ENCODE data around the gene ALPG.
"Not testable (repeated sequence)": the region's sequence is repeated elsewhere in the genome, so short reads cannot be mapped to it uniquely, and the experiment has no call there.

The ALPG gene

DNA sequence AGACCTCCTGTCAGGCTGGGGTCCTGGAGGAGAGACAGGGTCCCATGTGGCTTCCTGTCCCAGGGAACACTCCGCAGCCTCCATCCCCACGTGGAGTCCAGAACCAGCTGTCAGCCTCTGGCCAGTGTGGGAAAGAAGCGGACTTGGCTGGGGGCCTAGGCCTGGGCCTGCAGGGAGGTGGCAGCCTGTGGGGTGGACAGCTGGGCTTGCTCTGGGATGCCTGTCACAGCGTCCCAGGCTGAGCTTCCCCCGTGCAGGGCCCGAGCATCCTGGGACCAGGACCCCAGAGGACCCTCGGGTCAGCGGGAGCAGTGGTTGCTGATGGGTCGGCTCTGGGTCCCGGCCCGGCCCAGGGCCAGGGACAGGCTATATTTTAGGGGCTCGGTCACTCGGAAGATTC, 35.8 kb downstream of the ALPG start:
- DNase-seq: not testable (repeated sequence)

DNA sequence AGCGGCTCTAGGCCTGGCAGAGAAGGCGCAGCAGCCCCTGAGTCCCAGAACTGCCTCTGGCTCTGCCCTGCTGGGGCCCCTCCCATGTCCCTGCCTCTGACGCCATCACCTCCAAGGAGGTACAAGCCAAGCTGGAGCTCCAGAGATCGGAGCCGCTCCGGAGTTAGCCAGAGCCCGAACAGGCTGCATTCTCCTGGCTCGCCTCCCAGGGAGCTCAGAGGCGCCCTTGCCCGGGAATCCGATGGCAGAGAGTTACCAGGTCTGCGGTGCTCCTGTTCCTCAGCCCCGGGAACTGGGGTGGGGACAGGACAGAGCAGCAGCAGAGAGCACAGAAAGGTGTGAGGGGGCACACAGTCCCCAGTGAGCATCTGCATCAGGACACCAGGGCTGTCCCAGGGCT, 36.4 kb downstream of the ALPG start:
- DNase-seq: not testable (repeated sequence)

DNA sequence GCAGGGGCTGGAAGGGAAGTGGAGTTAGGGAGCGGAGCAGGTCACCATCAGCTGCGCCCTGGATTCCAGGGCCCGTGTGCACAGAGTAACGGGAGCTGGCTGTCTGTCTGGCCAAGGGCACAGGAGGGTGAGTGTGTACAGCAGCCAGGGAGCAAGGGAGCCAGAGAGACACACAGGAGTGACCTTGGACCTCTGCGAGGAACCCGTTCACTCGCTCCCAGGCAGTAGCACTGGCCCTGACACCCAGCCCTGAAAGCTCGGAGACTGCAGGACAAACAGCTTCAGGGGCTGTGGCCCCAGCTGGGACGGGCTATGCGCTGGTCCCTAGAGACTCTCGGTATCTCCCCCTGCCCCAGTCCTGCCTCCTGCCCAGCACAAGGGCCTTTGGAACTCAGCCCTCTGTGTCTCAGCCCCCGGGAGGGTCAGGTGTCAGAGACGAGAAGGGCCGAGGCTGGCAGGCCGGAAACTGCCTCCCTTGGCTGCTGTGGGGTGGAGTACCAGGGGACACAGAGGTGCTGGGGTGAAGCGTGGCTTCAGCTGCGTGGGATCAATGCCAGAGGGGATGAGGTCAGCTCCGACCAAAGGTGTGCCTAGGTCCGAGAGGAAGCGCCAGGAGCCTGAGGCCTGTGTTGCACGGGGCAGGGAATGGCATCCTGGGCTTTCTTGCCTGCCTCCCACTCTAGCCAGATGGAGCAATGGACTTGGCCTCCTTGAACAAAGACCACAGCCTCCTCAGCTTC, 37.2 kb downstream of the ALPG start:
- not testable (repeated sequence) for DNase-seq

DNA sequence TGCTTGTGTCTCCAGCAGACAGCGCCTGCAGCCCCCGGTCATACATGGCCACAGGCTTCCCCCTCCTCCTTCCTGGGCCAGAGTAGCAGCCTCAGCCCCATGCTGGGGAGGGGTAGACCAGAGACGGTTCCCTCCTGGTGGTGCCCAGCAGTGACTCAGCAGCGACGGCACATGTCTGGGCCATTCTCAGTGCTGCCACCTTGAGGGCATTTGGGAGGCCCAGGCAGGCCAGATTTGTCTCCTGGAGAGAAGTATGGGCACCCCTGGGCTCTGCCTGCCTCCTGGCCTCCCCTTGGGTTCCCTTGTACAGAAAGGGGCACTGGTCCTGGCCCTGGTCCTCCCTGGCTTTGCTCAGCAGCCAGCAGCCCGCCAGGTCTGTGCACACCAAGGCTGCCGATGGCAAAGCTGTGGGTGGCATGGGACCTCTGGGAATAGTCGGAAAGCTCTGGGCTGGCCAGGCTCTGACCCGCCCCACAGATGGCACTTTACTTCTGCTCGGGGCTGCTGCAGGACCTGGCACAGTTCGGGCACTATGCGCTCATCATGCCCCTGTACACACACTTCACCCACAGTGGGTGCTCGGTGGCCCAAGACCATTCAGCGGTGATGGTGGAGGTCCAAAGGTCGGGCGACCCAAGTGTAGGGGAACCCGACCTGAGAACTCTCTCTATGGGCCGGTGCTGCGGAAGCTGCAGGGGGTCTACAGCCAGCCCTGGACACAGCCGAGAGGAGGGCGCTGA, 37.9 kb downstream of the ALPG start:
- DNase-seq: peak; percentile 68

- not testable (repeated sequence) for DNase-seq
These were observed 38.7 kb downstream of the ALPG start for GRCh38 chr2:232445149-232445885.

DNA sequence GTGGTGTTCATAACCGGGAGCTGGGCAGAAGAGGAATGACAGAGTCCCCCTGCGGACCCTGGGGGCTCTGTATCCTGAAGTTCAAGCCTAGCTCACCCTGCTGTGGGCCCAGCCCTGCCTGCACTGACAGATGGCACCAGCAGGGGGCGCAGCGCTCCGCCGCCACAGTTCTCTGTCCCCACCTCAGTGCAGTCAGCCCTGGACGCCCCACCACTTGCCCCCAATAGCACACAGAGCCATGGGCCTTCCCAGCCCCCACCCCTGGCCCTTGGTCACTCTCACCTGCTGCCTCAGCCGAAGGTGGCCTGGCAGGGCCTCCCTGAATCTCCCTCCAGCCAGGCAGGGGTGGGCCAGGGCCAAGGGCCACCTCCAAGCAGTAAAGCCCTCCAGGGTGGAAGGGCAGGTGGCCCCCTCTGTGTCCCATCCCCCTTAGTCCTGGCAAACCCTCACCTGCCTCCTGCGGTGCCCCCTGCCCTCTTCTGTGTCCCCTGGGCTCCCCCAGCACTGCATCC, 39.7 kb downstream of the ALPG start:
- peak; percentile 11 for DNase-seq

- no peak for DNase-seq
These were observed 40.5 kb downstream of the ALPG start for GRCh38 chr2:232447091-232447620.

DNA sequence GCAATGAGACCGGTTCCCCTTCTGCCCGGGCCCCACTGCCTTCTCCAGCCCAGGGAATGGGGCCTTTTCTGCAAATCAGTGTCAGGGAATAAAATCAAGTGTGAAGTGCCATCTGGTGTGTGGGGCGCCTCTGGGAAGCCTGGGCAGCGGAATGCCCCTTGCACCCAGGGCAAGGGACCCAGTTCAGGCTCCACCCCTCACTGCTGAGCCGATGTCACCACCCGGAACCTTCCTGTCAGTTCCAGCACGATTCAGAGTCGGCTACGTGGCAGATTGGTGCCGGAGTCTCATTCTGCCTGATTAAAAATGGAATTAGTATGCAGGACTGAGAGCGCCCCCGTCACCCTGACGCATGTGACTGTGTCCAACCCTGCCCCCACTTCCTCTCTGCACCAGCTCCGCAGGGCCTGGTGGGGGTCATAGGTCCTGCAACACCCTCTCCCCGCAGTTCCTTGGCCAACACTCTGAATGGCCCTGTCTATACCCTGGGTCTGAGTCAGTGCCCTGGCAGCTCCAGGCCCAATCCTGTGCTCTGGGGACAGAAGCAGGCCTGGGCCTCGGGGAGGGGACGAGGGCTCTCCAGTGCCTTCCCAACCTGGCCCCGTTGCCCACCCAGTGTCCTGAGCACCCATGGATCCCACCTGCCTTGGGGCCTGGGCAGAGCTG, 41.1 kb downstream of the ALPG start:
- no peak for DNase-seq

- DNase-seq: no peak
These were observed 41.7 kb downstream of the ALPG start for GRCh38 chr2:232448304-232448690.

DNA sequence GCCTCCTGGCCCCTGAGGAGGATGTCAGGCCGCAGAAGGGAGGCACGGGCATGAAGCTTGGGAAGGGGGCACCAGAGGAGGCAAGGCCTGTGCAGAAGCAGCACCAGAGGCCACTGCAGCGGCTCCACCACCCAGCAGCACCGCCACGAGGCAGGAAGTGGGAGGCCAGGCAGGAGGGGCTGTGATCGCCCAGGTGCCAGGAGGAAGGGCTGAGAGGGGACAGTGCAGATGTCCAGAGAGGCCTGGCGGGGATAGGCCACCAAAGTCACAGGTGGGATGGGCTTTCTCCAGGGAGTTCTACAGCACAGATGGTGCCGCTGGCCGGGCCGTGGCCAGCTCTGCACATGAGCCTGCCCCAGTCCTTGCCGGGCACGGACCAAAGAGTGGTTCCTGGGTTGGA, 43.3 kb downstream of the ALPG start:
- no peak for DNase-seq

DNA sequence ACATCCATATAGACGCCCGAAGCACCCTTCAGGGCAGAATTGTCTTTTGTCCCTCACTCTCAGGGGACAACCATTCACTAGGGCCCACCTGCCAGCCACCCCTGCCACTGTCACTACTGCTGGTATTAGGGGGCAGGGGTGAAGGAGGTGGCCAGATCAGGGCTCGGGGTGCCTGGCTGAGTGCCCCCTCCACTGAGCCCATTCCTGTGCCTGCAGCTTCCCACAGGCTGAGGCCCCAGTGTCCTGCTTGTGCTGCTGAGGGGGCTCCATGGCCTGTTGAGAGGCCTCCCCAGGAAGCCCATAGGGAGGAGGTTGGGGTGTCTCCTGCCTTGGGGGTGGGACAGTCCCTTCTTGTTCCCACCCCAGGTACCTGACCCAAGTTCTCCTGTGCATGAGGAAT, 45.0 kb downstream of the ALPG start:
- not testable (repeated sequence) for DNase-seq

DNA sequence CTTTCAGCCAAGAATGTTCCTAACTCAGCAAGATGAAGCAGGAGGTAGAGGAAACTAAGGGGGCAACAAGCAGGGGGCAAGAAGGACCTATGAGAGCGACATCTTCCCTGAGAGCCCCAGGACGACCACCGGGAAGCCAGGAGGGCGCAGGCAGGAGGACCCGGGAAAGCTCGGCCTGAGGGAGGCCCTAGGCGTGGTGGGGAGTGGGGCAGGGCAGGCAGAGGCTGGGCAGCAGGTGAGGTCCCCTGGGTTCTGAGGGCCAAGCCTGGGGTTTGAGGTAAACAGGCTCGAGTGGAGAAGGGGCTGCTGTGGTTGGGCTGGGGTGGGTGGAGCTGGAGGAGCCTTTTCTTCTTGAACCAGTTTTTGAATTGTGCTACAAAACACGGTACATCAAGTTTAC, 48.0 kb downstream of the ALPG start:
- DNase-seq: no peak

DNA sequence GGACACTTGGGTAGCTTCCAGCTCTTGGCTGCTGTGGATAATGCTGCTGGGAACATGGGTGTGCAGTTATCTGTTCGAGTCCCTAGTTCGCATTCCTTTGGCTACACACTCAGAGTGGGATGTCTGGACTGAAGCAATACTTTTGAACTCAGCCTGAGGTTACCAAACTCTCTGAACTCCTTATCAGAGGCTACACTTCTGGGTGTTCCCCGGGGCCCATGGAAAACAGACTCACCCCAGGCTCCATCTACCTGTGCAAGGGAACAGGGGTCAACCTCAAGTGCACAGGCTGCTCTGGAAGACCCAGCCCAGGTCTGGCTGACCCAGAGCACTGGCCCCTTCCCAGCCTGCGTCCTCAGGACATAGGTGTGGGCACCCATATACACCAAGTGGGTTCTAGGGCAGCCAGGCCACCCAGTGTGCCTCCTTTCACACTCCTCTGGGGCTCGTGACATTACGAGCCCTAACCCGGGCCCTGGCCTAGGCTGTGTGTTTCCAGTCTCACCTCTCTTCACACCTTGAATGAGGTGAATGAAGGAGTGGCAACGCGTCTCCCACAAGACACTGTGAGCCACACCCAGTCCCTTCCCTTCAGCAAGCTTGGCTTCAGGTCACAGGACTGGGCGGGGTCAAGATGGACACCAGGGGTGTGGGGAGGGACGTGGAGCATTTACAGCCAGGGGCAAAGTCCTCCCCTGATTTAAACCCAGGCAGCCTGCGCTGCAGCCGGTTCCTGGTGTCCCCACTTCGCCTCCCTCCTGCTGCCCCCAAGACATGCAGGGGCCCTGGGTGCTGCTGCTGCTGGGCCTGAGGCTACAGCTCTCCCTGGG, 49.0 kb downstream of the ALPG start, which contains the start of gene ALPI:
TSS of gene ALPI (plus strand) at position 728 of the 830 bp plus-strand sequence. CDS start at position 775, 47 bp downstream.
- DNase-seq: no peak

DNA sequence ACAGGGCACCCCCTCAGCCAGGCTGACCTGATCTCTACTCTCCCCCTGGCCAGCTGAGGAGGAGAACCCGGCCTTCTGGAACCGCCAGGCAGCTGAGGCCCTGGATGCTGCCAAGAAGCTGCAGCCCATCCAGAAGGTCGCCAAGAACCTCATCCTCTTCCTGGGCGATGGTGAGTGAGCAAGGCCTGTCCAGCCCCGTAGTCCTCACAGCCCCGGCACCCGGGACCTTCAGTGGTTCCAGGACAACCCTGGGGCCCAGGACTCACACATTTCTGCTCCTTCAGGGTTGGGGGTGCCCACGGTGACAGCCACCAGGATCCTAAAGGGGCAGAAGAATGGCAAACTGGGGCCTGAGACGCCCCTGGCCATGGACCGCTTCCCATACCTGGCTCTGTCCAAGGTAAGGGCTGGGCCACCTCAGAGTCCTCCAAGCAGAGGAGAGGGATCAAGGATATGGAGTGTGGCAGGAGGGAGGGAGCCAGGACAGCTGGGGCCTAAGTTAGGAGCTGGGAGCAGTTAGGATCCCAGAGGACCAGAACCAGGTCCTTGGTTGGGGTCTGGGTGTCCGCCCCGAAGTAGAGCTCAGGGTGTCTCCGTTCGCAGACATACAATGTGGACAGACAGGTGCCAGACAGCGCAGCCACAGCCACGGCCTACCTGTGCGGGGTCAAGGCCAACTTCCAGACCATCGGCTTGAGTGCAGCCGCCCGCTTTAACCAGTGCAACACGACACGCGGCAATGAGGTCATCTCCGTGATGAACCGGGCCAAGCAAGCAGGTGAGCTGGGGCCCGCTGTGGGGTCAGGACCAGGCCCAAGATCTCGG, 49.9 kb downstream of the ALPG start:
- no peak for DNase-seq

DNA sequence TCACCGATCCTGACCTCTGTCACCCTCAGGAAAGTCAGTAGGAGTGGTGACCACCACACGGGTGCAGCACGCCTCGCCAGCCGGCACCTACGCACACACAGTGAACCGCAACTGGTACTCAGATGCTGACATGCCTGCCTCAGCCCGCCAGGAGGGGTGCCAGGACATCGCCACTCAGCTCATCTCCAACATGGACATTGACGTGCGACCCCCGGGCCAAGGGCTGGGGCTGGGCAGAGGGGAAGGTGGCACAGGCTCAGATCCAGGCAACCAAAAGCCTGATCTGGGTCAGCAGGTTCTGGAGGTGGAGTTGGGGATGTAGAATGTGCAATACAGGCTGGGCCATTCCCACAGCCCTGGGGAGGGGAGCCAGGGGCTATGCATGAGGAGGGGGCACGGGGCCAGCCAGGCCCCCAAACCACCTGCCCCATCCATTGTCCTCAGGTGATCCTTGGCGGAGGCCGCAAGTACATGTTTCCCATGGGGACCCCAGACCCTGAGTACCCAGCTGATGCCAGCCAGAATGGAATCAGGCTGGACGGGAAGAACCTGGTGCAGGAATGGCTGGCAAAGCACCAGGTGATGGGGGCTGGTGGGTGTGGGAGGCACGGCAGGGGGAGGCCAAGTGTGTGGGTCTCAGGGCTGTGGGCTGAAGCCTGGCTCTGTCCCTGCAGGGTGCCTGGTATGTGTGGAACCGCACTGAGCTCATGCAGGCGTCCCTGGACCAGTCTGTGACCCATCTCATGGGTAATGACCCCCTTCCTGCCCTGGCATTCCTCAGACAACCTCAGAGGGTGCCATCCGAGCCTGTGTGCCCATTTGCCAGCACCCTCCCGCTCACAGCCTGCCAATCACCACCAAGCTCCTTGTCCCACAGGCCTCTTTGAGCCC, 50.7 kb downstream of the ALPG start:
- no peak for DNase-seq

GRCh38 chr2:232458051-232458660, 51.5 kb downstream of the ALPG start:
- DNase-seq: no peak

- DNase-seq: no peak
These were observed 52.2 kb downstream of the ALPG start for GRCh38 chr2:232458661-232459418.

GRCh38 chr2:232459419-232460035, 52.9 kb downstream of the ALPG start:
- DNase-seq: no peak
